Measurements from ENCODE around the gene PIP5K1A.
A peak's percentile ranks its signal among the peaks of the same experiment; 100 is the strongest.

PIP5K1A gene

DNA sequence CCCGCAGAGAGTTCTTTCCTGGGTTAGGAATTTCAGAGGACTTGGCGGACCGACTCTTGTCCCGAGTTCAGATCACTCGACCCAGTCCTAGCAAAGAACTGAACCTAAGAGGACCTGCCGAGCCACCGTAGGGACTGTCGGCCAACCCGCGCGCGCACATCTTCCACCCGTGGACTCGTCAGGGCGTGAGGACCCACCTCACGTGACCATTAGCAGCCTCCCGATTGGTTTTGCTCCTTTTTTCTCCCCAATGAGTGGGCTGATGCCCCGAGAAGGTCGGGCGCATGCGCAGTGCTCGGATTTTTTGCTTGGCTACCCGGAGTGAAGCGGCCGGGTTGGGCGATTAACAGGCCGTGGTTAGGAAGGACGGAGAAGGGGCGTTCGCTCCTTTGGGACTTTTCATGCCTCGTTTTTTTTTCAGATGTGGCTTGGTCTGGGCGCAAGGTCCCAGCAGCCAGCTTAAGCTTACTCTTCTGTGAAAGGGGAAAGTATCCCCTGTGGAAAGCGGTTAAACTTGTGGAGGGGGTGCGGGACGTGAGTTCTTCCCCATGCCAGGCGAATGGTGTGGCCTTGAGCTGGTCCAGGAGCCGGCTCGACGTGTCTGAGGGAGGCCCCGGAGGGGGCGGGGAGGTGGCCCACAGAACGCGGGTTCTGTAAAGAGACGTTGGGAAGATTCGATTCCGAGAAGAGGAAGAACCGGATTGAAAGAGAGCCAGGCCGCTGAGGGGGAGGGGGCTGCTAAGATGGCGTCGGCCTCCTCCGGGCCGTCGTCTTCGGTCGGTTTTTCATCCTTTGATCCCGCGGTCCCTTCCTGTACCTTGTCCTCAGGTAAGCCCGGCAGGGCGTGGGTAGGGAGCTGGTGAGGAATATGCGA is at the start of gene PIP5K1A:
Gene PIP5K1A (plus strand): TSS at position 299 of the 874 bp plus-strand sequence. CDS start 445 bp downstream, at position 744.
- Histone ChIP-seq H3K27me3 (no peaks in the 10 kb centered on the region), H3K9me3 (replicated peaks in 1 of 11) (no peaks in the 10 kb centered on the region), H3K36me3 (peaks cover 12 to 29% (median 20%) of the 10 kb centered on the region in 11 experiments), H3K4me2 (peak within 1 kb of the TSS; percentile 86 to 99 (median 95)), H3K4me1 (peaks cover 35 to 53% (median 41%) of the 10 kb centered on the region in 10 experiments), H4K20me1 (peaks cover 25 to 42% (median 38%) of the 10 kb centered on the region in 11 experiments; a peak in 21 of 22 replicates), H3K27ac (peak within 1 kb of the TSS; percentile 86 to 97 (median 93)), H3K9ac (peak within 1 kb of the TSS; percentile 87 to 97 (median 93)), H3K4me3 (peak within 1 kb of the TSS; percentile 81 to 100 (median 91))
- no peak for TF ChIP-seq Cebpa-rat (IDR thresholded peaks at IDR 0.05)

- Histone ChIP-seq H3K27ac (peak within 1 kb of the TSS; percentile 70 to 99 (median 94)), H3K9me3 (replicated peaks in 1 of 11) (no peaks in the 10 kb centered on the region), H4K20me1 (peaks cover 0 to 21% (median 11%) of the 10 kb centered on the region in 11 experiments; a peak in 8 of 22 replicates), H3K4me2 (peak within 1 kb of the TSS; percentile 82 to 99 (median 97)), H3K4me3 (peak within 1 kb of the TSS; percentile 56 to 85 (median 74)), H3K27me3 (no peaks in the 10 kb centered on the region), H3K4me1 (peaks cover 49 to 67% (median 63%) of the 10 kb centered on the region in 10 experiments), H3K36me3 (peaks cover 8 to 34% (median 23%) of the 10 kb centered on the region in 11 experiments; a peak in 21 of 22 replicates), H3K9ac (peak within 1 kb of the TSS; percentile 77 to 94 (median 87))
- TF ChIP-seq Cebpa-rat (IDR thresholded peaks at IDR 0.05): no peak
Measured at GRCh38 chr1:151156515-151156819, 41.9 kb upstream of the PIP5K1A start, which contains the start of gene TNFAIP8L2. TSS of gene TNFAIP8L2 (plus strand) at chr1:151156649. CDS start at chr1:151158698, 2,049 bp downstream.

- peak overlapping the region; percentile 56 to 85 (median 74) for H3K4me3 ChIP-seq
- H3K4me2 ChIP-seq: peak overlapping the region; percentile 82 to 99 (median 97)
- H4K20me1 ChIP-seq: peaks cover 0 to 28% (median 17%) of the 10 kb centered on the region in 11 experiments; a peak in 8 of 22 replicates
- H3K4me1 ChIP-seq: peaks cover 55 to 73% (median 68%) of the 10 kb centered on the region in 10 experiments
- no peaks in the 10 kb centered on the region for H3K27me3 ChIP-seq
- peak in 7 of 11 experiments; percentile 43 to 72 (median 50); a peak in 8 of 22 replicates for TF ChIP-seq Cebpa-rat (IDR thresholded peaks at IDR 0.05)
- peak overlapping the region; percentile 70 to 99 (median 94) for H3K27ac ChIP-seq
- H3K9me3 ChIP-seq (replicated peaks in 1 of 11): no peaks in the 10 kb centered on the region
- H3K9ac ChIP-seq: peak overlapping the region; percentile 77 to 94 (median 87)
- H3K36me3 ChIP-seq: peaks cover 8 to 41% (median 27%) of the 10 kb centered on the region in 11 experiments; a peak in 21 of 22 replicates
Measured at GRCh38 chr1:151157067-151157531, 41.3 kb upstream of the PIP5K1A start.

DNA sequence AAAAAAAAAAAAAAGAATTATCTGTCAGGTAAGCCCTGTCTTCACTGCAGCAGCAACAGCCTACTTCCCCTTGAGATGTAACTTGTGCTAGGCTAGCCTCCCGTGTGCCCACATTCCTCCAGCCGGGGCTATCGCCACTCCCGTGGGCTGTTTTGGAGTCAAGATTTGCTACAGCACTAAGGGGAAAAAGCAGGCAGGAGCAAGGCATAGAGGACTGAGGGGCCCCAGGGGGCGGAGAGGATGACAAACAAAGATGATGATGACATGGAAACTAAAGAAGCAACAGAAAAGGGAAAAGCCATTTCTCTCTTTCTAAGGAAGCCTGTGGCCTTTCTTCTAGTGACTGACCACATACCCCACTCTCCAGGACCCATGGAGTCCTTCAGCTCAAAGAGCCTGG is 40.0 kb upstream of the PIP5K1A start:
- H4K20me1 ChIP-seq: peaks cover 0 to 40% (median 28%) of the 10 kb centered on the region in 11 experiments; a peak in 8 of 22 replicates
- peak overlapping the region; percentile 70 to 99 (median 94); a peak in 21 of 22 replicates for H3K27ac ChIP-seq
- peaks cover 55 to 86% (median 76%) of the 10 kb centered on the region in 10 experiments for H3K4me1 ChIP-seq
- H3K9me3 ChIP-seq (replicated peaks in 1 of 11): no peaks in the 10 kb centered on the region
- H3K9ac ChIP-seq: peak overlapping the region; percentile 77 to 94 (median 87); a peak in 21 of 22 replicates
- TF ChIP-seq Cebpa-rat (IDR thresholded peaks at IDR 0.05): no peak
- no peaks in the 10 kb centered on the region for H3K27me3 ChIP-seq
- H3K36me3 ChIP-seq: peaks cover 8 to 50% (median 35%) of the 10 kb centered on the region in 11 experiments
- H3K4me3 ChIP-seq: peak overlapping the region; percentile 56 to 85 (median 74); a peak in 19 of 20 replicates
- H3K4me2 ChIP-seq: peak overlapping the region; percentile 82 to 99 (median 97)

GRCh38 chr1:151158751-151159251 is 39.6 kb upstream of the PIP5K1A start:
- H3K36me3 ChIP-seq: peaks cover 8 to 55% (median 36%) of the 10 kb centered on the region in 11 experiments
- H3K27me3 ChIP-seq: no peaks in the 10 kb centered on the region
- peaks cover 0 to 45% (median 32%) of the 10 kb centered on the region in 11 experiments; a peak in 9 of 22 replicates for H4K20me1 ChIP-seq
- no peak for TF ChIP-seq Cebpa-rat (IDR thresholded peaks at IDR 0.05)
- H3K9me3 ChIP-seq (replicated peaks in 1 of 11): no peaks in the 10 kb centered on the region
- H3K27ac ChIP-seq: peak overlapping the region; percentile 70 to 99 (median 94); a peak in 21 of 22 replicates
- peaks cover 60 to 87% (median 77%) of the 10 kb centered on the region in 10 experiments for H3K4me1 ChIP-seq
- H3K9ac ChIP-seq: peak overlapping the region; percentile 43 to 94 (median 87); a peak in 21 of 22 replicates
- H3K4me3 ChIP-seq: peak overlapping the region in 9 of 10 experiments; percentile 64 to 85 (median 74); a peak in 18 of 20 replicates
- peak overlapping the region; percentile 82 to 99 (median 97) for H3K4me2 ChIP-seq

GRCh38 chr1:151159373-151159772 is 39.0 kb upstream of the PIP5K1A start:
- H3K9me3 ChIP-seq (replicated peaks in 1 of 11): no peaks in the 10 kb centered on the region
- peak overlapping the region in 9 of 10 experiments; percentile 64 to 85 (median 74); a peak in 18 of 20 replicates for H3K4me3 ChIP-seq
- H3K27ac ChIP-seq: peak overlapping the region; percentile 70 to 99 (median 94); a peak in 21 of 22 replicates
- no peak for TF ChIP-seq Cebpa-rat (IDR thresholded peaks at IDR 0.05)
- H3K9ac ChIP-seq: peak overlapping the region; percentile 43 to 94 (median 87)
- no peaks in the 10 kb centered on the region for H3K27me3 ChIP-seq
- H3K4me2 ChIP-seq: peak overlapping the region; percentile 82 to 99 (median 97)
- peaks cover 0 to 50% (median 33%) of the 10 kb centered on the region in 11 experiments; a peak in 9 of 22 replicates for H4K20me1 ChIP-seq
- H3K4me1 ChIP-seq: peaks cover 65 to 89% (median 82%) of the 10 kb centered on the region in 10 experiments
- peaks cover 8 to 61% (median 40%) of the 10 kb centered on the region in 11 experiments for H3K36me3 ChIP-seq

DNA sequence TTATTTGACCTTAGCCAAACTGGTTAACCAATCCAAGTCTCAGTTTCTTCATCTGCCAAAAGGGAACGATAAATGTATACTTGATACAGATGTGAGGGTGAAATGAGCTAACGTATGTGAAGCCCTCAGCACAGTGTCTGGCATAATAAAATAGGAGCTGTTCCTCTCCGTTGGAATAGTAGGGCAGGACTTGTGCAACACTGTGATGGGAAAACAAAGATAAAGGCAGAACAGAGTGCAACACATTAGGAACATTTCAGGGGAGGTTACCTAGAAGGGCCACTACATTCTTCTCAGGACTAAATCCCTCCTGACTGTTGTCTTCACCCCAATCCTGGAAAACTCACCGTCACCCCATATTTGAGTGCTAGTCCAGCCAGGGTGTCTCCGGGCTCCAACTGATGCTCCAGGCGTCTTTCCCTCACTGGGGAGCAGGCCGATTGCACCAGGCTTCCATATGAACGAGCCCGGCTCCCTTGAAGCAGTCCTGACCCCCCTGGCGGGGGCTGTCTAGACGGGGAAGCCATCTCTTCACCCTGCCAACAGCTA is 33.5 kb upstream of the PIP5K1A start:
- peaks cover 0 to 53% (median 33%) of the 10 kb centered on the region in 11 experiments; a peak in 10 of 22 replicates for H4K20me1 ChIP-seq
- peaks cover 40 to 83% (median 60%) of the 10 kb centered on the region in 11 experiments for H3K36me3 ChIP-seq
- H3K4me3 ChIP-seq: peak overlapping the region; percentile 72 to 94 (median 88)
- H3K4me1 ChIP-seq: peaks cover 45 to 75% (median 69%) of the 10 kb centered on the region in 10 experiments
- TF ChIP-seq Cebpa-rat (IDR thresholded peaks at IDR 0.05): no peak
- H3K4me2 ChIP-seq: peak overlapping the region; percentile 73 to 96 (median 91)
- H3K9me3 ChIP-seq (replicated peaks in 1 of 11): no peaks in the 10 kb centered on the region
- peak overlapping the region; percentile 59 to 89 (median 80); a peak in 21 of 22 replicates for H3K27ac ChIP-seq
- no peaks in the 10 kb centered on the region for H3K27me3 ChIP-seq
- H3K9ac ChIP-seq: peak overlapping the region; percentile 66 to 94 (median 84); a peak in 21 of 22 replicates

DNA sequence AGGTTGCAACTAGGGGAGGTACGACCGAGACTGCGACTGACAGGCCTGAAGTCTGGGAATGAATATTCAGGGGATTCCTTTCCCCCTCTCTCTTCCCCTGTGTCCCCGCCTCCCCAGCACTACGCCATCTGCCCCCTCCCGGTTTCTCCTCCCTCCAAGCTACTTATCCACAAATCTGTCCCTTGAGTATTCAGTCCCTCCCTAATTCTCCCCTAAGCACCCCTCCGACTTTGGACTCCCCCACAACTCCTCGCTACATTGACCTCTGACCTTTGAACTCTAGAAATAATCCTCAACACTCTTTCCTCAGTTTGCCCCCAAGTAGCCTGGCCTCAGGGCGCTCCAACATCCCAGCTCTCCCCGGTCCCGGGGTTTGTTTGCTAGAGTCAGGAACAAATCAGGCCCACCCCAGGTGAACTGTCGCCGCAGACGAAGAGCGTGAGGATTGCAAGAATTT is 33.0 kb upstream of the PIP5K1A start:
- H3K27ac ChIP-seq: peak overlapping the region; percentile 59 to 89 (median 80)
- no peak for TF ChIP-seq Cebpa-rat (IDR thresholded peaks at IDR 0.05)
- peak overlapping the region; percentile 66 to 94 (median 84) for H3K9ac ChIP-seq
- H3K4me1 ChIP-seq: peaks cover 40 to 70% (median 64%) of the 10 kb centered on the region in 10 experiments
- no peaks in the 10 kb centered on the region for H3K9me3 ChIP-seq (replicated peaks in 1 of 11)
- H3K36me3 ChIP-seq: peaks cover 44 to 83% (median 65%) of the 10 kb centered on the region in 11 experiments
- peaks cover 0 to 49% (median 29%) of the 10 kb centered on the region in 11 experiments; a peak in 12 of 22 replicates for H4K20me1 ChIP-seq
- H3K4me3 ChIP-seq: peak overlapping the region; percentile 72 to 94 (median 88)
- no peaks in the 10 kb centered on the region for H3K27me3 ChIP-seq
- H3K4me2 ChIP-seq: peak overlapping the region; percentile 73 to 96 (median 91)
